Neural progenitor cell (in vitro differentiated cells): ENCODE measurements around the gene ERICH4. TPM values are rescaled to one million over a fixed set of nuclear protein-coding genes. Genes with fewer than 3 reads are reported as not detected.
"Not testable (repeated sequence)": the region's sequence is repeated elsewhere in the genome, so short reads cannot be mapped to it uniquely, and the experiment has no call there.

Experiments
- DNase-seq: peaks from one replicate; pipeline ENCODE4 v3.0.0-alpha.2; 2016; ENCODE audit warnings: low spot score
- H2AFZ ChIP-seq: fragments of 200-600 bp; sonication (generic); replicated peaks from 2 replicates; pipeline ENCODE4 v1.6.1; 2016; ENCODE audit warnings: antibody characterized with exemption
- H3F3A ChIP-seq: fragments of 200-600 bp; sonication (generic); 2 replicates; pipeline ENCODE4 v1.6.1; 2016; ENCODE audit warnings: antibody characterized with exemption, low read depth
- H3K27ac ChIP-seq: fragments of 200-600 bp; sonication (generic); 2 replicates; pipeline ENCODE4 v1.5.1; 2016; ENCODE audit warnings: mild to moderate bottlenecking
- H3K27me3 ChIP-seq: fragments of 200-600 bp; sonication (generic); 2 replicates; pipeline ENCODE4 v1.6.1; 2016; ENCODE audit warnings: mild to moderate bottlenecking, moderate library complexity
- H3K36me3 ChIP-seq: fragments of 200-600 bp; sonication (generic); 2 replicates; pipeline ENCODE4 v1.5.1; 2016
- H3K4me1 ChIP-seq: fragments of 200-600 bp; sonication (generic); 2 replicates; pipeline ENCODE4 v1.6.1; 2016; ENCODE audit warnings: mixed run types
- H3K4me2 ChIP-seq: fragments of 200-600 bp; sonication (generic); 2 replicates; pipeline ENCODE4 v1.6.1; 2016
- H3K4me3 ChIP-seq: fragments of 200-600 bp; sonication (generic); 2 replicates; pipeline ENCODE4 v1.5.1; 2016
- H3K79me2 ChIP-seq: fragments of 200-600 bp; sonication (generic); 2 replicates; pipeline ENCODE4 v1.6.1; 2016; ENCODE audit warnings: low read depth
- H3K9ac ChIP-seq: fragments of 200-600 bp; sonication (generic); 2 replicates; pipeline ENCODE4 v1.6.1; 2016
- H3K9me3 ChIP-seq: fragments of 200-600 bp; sonication (generic); 2 replicates; pipeline ENCODE4 v1.5.1; 2016; ENCODE audit warnings: low read depth
- H4K20me1 ChIP-seq: fragments of 200-600 bp; sonication (generic); 2 replicates; pipeline ENCODE4 v1.6.1; 2016; ENCODE audit warnings: low read depth
- H3K27ac Mint-ChIP-seq: 3 replicates; pipeline ENCODE4 v1.8.0; 2021; ENCODE audit warnings: mixed read lengths
- H3K27me3 Mint-ChIP-seq: 2 replicates; pipeline ENCODE4 v1.8.0; 2022; ENCODE audit warnings: low read depth, mild to moderate bottlenecking, inconsistent platforms, moderate library complexity, mixed read lengths; ENCODE audit not compliant: insufficient read depth
- H3K36me3 Mint-ChIP-seq: 3 replicates; pipeline ENCODE4 v1.8.0; 2021; ENCODE audit warnings: mixed read lengths
- H3K4me1 Mint-ChIP-seq: 3 replicates; pipeline ENCODE4 v1.8.0; 2021; ENCODE audit warnings: mixed read lengths
- H3K4me3 Mint-ChIP-seq: 3 replicates; pipeline ENCODE4 v1.8.0; 2021; ENCODE audit warnings: mild to moderate bottlenecking, moderate library complexity, mixed read lengths
- H3K9me3 Mint-ChIP-seq: 3 replicates; pipeline ENCODE4 v1.8.0; 2020; ENCODE audit warnings: mixed read lengths
- EZH2 ChIP-seq: fragments of 200-600 bp; sonication (generic); IDR thresholded peaks from 2 replicates; pipeline ENCODE4 v1.6.1; 2017; ENCODE audit warnings: antibody characterized with exemption, mild to moderate bottlenecking, moderate library complexity
- EZH2phosphoT487 ChIP-seq: fragments of 200-600 bp; sonication (generic); IDR thresholded peaks from 2 replicates; pipeline ENCODE4 v1.6.1; 2017; ENCODE audit warnings: antibody characterized with exemption
- total RNA-seq: library from RNA; depleted of rRNA; stranded (reverse); fragments of >200 nt; gene quantifications from 2 replicates; pipeline ENCODE4 v1.2.3, GENCODE V29; 2015; ENCODE audit warnings: low replicate concordance
- TF ChIP-seq, protein P1 (sequence below): fragments of 200-600 bp; sonication (generic); IDR thresholded peaks from 2 replicates; pipeline ENCODE4 v1.5.1; 2017; ENCODE audit warnings: antibody characterized with exemption, mild to moderate bottlenecking

The ERICH4 gene
- total RNA-seq, 1 donor from 2014 or later: not detected

DNA sequence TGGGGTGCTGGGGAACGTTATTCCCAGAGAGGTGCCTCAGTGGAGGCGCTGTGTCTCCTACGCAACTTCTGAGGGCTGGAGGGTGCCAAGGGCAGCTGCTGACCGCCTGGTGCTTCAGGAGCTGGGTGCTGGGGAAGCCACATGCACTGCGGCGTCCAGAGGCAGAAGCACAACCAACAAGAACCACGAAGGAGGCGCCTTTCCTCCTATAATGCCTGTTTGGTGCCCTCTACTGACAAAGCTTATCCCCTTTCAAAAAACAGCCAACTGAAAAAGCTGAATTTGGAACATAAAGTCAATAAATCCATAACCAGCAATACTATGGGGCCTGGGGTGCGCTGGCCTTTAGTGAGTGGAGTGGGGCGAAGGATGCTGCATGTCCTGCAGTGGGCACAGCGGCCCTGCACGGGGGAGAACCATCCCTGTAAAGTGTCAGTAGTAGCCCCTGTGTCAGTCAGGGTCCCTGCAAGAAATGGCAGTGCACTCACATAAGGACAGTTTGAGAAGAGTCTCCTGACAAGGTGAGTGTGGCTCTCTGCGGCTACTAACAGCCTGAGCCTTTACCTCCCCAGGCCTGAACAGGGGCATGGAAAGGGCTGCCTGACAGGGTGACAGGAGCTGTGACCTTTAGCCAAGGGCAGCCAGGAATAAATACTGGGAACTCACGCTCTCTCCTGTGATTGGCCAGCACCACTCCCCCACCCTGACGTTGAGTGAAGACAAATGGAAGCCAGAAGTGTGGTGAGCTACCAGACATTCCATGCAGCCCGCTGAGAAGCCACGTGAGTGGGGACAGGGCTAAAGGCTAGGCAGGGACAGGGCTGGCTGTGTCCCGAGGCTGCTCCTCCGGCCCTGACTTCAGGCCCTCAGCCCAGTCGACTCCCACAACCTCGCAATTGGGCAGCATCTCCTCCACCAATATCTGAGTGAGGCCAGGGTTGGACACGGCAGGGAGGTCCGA, 11.2 kb upstream of the ERICH4 start:
- Mint-ChIP-seq H3K4me1 (peaks cover 12% of the 10 kb centered on the region), H3K36me3 (peaks cover 10% of the 10 kb centered on the region), H3K9me3 (no peaks in the 10 kb centered on the region), H3K4me3 (no peak overlapping the region), H3K27me3 (peaks cover 10% of the 10 kb centered on the region), H3K27ac (no peak overlapping the region)
- no peaks in the 10 kb centered on the region for H3K36me3 ChIP-seq
- peaks cover 8% of the 10 kb centered on the region for H3F3A ChIP-seq
- no peaks in the 10 kb centered on the region for H3K9me3 ChIP-seq
- no peaks in the 10 kb centered on the region for H3K79me2 ChIP-seq
- no peaks in the 10 kb centered on the region for H3K27me3 ChIP-seq
- no peak overlapping the region for H3K4me3 ChIP-seq
- no peak overlapping the region for H3K27ac ChIP-seq
- peaks cover 10% of the 10 kb centered on the region for H3K4me1 ChIP-seq
- DNase-seq: no peak
- H4K20me1 ChIP-seq: no peaks in the 10 kb centered on the region
- H3K4me2 ChIP-seq: no peak overlapping the region
- no peak overlapping the region for H3K9ac ChIP-seq
- no peak overlapping the region for H2AFZ ChIP-seq
- TF ChIP-seq, protein P1, sequence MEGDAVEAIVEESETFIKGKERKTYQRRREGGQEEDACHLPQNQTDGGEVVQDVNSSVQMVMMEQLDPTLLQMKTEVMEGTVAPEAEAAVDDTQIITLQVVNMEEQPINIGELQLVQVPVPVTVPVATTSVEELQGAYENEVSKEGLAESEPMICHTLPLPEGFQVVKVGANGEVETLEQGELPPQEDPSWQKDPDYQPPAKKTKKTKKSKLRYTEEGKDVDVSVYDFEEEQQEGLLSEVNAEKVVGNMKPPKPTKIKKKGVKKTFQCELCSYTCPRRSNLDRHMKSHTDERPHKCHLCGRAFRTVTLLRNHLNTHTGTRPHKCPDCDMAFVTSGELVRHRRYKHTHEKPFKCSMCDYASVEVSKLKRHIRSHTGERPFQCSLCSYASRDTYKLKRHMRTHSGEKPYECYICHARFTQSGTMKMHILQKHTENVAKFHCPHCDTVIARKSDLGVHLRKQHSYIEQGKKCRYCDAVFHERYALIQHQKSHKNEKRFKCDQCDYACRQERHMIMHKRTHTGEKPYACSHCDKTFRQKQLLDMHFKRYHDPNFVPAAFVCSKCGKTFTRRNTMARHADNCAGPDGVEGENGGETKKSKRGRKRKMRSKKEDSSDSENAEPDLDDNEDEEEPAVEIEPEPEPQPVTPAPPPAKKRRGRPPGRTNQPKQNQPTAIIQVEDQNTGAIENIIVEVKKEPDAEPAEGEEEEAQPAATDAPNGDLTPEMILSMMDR: peak; percentile 26
- no peak for TF ChIP-seq EZH2

DNA sequence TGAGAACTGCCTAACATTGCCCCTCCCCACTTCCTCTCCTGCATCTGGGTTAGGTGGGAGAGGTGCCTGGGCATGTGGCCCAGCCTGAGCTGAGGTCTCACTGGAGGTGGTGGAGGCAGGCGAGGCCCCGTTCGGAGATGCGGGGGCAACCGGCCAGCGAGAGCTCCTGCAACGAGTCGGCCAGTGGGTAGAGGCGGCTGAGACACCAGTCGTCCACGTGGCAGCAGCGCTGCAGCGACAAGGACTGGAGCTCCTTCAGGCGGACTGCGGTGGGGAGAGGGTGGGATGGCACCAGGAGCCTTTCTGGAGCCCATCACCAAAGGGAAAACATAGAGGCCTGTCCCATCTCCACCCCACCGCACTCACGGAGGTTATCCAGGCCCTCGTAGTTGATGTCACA, 9.8 kb upstream of the ERICH4 start:
- H3K4me1 ChIP-seq: peaks cover 5% of the 10 kb centered on the region
- H3K4me1 Mint-ChIP-seq: peaks cover 3% of the 10 kb centered on the region
- no peaks in the 10 kb centered on the region for H3K36me3 ChIP-seq
- H4K20me1 ChIP-seq: no peaks in the 10 kb centered on the region
- no peaks in the 10 kb centered on the region for H3K9me3 ChIP-seq
- no peaks in the 10 kb centered on the region for H3K27me3 ChIP-seq
- H3K4me2 ChIP-seq: no peak overlapping the region
- H3K36me3 Mint-ChIP-seq: peaks cover 12% of the 10 kb centered on the region
- H3K27ac Mint-ChIP-seq: no peak overlapping the region
- no peak overlapping the region for H3K9ac ChIP-seq
- H3K9me3 Mint-ChIP-seq: no peaks in the 10 kb centered on the region
- H3F3A ChIP-seq: peaks cover 4% of the 10 kb centered on the region
- H3K4me3 ChIP-seq: no peak overlapping the region
- H3K27me3 Mint-ChIP-seq: peaks cover 10% of the 10 kb centered on the region
- no peak overlapping the region for H3K4me3 Mint-ChIP-seq
- TF ChIP-seq EZH2phosphoT487: no peak
- TF ChIP-seq EZH2: no peak
- TF ChIP-seq, protein P1: no peak
- no peak overlapping the region for H2AFZ ChIP-seq
- peaks cover 6% of the 10 kb centered on the region for H3K79me2 ChIP-seq
- DNase-seq: no peak
- no peak overlapping the region for H3K27ac ChIP-seq

DNA sequence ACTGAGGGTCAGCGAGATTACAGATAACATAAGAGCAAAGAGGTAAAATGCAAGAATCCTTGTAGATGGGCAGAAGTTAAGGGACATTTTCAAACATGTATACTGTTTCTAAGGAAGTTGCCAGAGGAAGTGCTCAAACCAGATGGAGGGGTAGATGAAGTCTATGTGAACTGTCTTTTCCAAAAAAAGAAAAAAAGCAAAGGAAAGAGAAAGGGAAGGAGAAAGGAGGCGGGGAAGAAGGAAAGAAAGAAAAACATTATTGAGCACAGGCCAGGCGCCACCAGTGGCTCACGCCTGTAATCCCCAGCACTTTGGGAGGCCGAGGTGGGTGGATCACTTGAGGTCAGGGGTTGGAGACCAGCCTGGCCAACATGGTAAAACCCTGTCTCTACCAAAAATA, 8.5 kb upstream of the ERICH4 start:
- no peaks in the 10 kb centered on the region for H4K20me1 ChIP-seq
- no peak overlapping the region for H3K9ac ChIP-seq
- H3K27ac ChIP-seq: no peak overlapping the region
- H3K27ac Mint-ChIP-seq: no peak overlapping the region
- H3K9me3 Mint-ChIP-seq: no peaks in the 10 kb centered on the region
- H3K36me3 Mint-ChIP-seq: peaks cover 12% of the 10 kb centered on the region
- H3K4me1 Mint-ChIP-seq: peaks cover 4% of the 10 kb centered on the region
- peaks cover 18% of the 10 kb centered on the region for H3K79me2 ChIP-seq
- no peaks in the 10 kb centered on the region for H3K27me3 ChIP-seq
- TF ChIP-seq EZH2phosphoT487: no peak
- TF ChIP-seq, protein P1: no peak
- no peak for TF ChIP-seq EZH2
- H3K4me3 ChIP-seq: no peak overlapping the region
- H3K9me3 ChIP-seq: no peaks in the 10 kb centered on the region
- no peaks in the 10 kb centered on the region for H3K36me3 ChIP-seq
- H3K4me3 Mint-ChIP-seq: no peak overlapping the region
- DNase-seq: no peak
- H3K27me3 Mint-ChIP-seq: peaks cover 10% of the 10 kb centered on the region
- H3F3A ChIP-seq: peaks cover 4% of the 10 kb centered on the region
- H3K4me2 ChIP-seq: no peak overlapping the region
- peaks cover 5% of the 10 kb centered on the region for H3K4me1 ChIP-seq
- no peak overlapping the region for H2AFZ ChIP-seq

DNA sequence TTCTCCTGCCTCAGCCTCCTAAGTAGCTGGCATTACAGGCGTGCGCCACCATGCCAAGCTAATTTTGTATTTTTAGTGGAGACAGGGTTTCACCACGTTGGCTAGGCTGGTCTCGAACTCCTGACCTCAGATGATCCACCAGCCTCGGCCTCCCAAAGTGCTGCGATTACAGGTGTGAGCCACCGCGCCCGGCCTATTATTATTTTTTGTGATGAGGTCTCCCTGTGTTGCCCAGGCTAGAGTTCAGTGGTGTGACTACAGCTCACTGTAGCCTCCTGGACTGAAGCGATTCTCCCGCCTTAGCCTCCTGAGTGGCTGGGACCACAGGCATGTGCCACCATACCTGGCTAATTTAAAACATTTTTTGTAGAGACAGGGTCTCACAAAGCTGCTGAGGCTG, 7.6 kb upstream of the ERICH4 start:
- not testable (repeated sequence) for H3K27ac ChIP-seq, H3K9ac ChIP-seq, H3K4me1 ChIP-seq, H3K4me1 Mint-ChIP-seq, H3K27ac Mint-ChIP-seq, H4K20me1 ChIP-seq, H3K4me3 ChIP-seq, H3K9me3 Mint-ChIP-seq, H3K9me3 ChIP-seq, H3K4me3 Mint-ChIP-seq, H3K36me3 ChIP-seq, H3K27me3 Mint-ChIP-seq, DNase-seq, H3F3A ChIP-seq, H3K27me3 ChIP-seq, H3K4me2 ChIP-seq, H2AFZ ChIP-seq
- peaks cover 18% of the 10 kb centered on the region for H3K79me2 ChIP-seq
- peaks cover 12% of the 10 kb centered on the region for H3K36me3 Mint-ChIP-seq
